Thyroid gland (tissue), 4 donors: ENCODE results near the gene SH2D4B.

Source experiments
- POLR2A ChIP-seq, 2 donors: fragments of 450-650 bp; IDR thresholded peaks; one replicate each; pipeline ENCODE4 v1.6.1; 2017; ENCODE audit warnings: antibody characterized with exemption in 2 of 2, mild to moderate bottlenecking in 2 of 2, moderate library complexity in 1 of 2
- TF ChIP-seq, protein P1 (sequence below), 6 experiments: fragments of 200-600 bp in 3 of 6; fragments of 450-650 bp in 3 of 6; sonication (generic) in 3 of 6; IDR thresholded peaks; one replicate each; pipeline ENCODE4 v1.5.1; 2016 to 2019; ENCODE audit warnings: antibody characterized with exemption in 6 of 6, mild to moderate bottlenecking in 2 of 6, inconsistent platforms in 1 of 6, moderate library complexity in 1 of 6

DNA sequence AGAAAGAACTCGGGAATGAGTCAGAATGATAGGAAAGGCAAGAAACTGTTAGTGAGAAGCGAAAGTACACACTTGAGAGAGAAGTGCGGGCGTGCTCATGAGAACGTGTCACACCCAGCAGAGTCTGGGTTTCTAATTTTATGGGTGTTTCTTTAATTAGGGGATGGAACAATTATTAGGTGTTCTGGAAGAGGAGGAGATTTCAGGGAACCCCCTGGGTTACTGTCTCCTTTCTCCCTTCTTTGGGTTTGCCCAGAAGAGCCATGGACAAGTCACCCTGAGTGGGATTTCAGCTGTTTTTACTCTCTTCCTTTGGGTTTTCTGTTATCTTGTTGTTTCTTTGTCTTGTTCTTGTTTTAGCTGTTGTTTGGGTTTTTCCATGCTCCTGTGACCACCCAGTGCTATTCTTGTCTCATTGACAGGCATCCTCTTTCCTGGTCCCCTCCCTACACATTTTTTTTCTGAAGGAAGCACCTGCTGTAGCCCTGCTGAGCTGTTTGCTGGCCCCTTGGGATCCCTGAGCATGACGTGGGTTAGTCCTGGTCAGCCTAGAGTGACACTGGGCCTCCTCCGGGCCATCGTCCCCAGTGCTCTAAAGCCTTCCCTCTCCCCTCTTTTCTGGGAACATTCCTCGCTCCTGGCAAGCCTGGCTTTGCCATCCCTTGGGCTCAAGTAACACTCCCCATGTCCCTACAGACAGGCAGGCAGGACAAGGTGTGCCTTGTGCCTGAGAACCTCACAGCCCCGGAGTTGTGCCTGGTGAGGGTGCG lies 3.5 kb downstream of the SH2D4B start:
- TF ChIP-seq, protein P1, sequence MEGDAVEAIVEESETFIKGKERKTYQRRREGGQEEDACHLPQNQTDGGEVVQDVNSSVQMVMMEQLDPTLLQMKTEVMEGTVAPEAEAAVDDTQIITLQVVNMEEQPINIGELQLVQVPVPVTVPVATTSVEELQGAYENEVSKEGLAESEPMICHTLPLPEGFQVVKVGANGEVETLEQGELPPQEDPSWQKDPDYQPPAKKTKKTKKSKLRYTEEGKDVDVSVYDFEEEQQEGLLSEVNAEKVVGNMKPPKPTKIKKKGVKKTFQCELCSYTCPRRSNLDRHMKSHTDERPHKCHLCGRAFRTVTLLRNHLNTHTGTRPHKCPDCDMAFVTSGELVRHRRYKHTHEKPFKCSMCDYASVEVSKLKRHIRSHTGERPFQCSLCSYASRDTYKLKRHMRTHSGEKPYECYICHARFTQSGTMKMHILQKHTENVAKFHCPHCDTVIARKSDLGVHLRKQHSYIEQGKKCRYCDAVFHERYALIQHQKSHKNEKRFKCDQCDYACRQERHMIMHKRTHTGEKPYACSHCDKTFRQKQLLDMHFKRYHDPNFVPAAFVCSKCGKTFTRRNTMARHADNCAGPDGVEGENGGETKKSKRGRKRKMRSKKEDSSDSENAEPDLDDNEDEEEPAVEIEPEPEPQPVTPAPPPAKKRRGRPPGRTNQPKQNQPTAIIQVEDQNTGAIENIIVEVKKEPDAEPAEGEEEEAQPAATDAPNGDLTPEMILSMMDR (IDR thresholded peaks at IDR 0.05): no peak
- TF ChIP-seq POLR2A (IDR thresholded peaks at IDR 0.05): no peak
